Adipocyte (in vitro differentiated cells): Measurements from ENCODE around the gene PRELP.
"Not testable (repeated sequence)": the region's sequence is repeated elsewhere in the genome, so short reads cannot be mapped to it uniquely, and the experiment has no call there.

Source experiments
- DNase-seq: peaks from one replicate; pipeline ENCODE4 v3.0.0-alpha.2; 2015; ENCODE audit warnings: low read depth
- H3K27me3 ChIP-seq: replicated peaks from 2 replicates; pipeline ENCODE4 v1.7.0; 2013; ENCODE audit warnings: mild to moderate bottlenecking, low read length, moderate library complexity; ENCODE audit not compliant: control insufficient read depth, insufficient read depth
- H3K36me3 ChIP-seq: 2 replicates; pipeline ENCODE4 v1.7.0; 2013; ENCODE audit warnings: low read length, mild to moderate bottlenecking, moderate library complexity; ENCODE audit not compliant: control insufficient read depth, insufficient read depth, severe bottlenecking
- H3K4me1 ChIP-seq: 2 replicates; pipeline ENCODE4 v1.7.0; 2013; ENCODE audit warnings: mild to moderate bottlenecking, low read length, moderate library complexity; ENCODE audit not compliant: control insufficient read depth, insufficient read depth
- H3K4me3 ChIP-seq: 2 replicates; pipeline ENCODE4 v1.7.0; 2013; ENCODE audit warnings: mild to moderate bottlenecking, low read length, moderate library complexity
- H3K9ac ChIP-seq: 2 replicates; pipeline ENCODE4 v1.7.0; 2013; ENCODE audit warnings: mild to moderate bottlenecking, low read length, moderate library complexity
- H3K9me3 ChIP-seq: 2 replicates; pipeline ENCODE4 v1.7.0; 2013; ENCODE audit warnings: mild to moderate bottlenecking, low read length, moderate library complexity; ENCODE audit not compliant: control insufficient read depth

The PRELP gene

GRCh38 chr1:203443296-203443695 lies 32.3 kb upstream of the PRELP start:
- Histone ChIP-seq H3K4me3 (no peak overlapping the region), H3K27me3 (no peaks in the 10 kb centered on the region), H3K9me3 (peaks cover 8% of the 10 kb centered on the region), H3K36me3 (no peaks in the 10 kb centered on the region), H3K9ac (no peak overlapping the region), H3K4me1 (peaks cover 47% of the 10 kb centered on the region)
- no peak for DNase-seq

GRCh38 chr1:203444171-203444576 lies 31.4 kb upstream of the PRELP start:
- no peaks in the 10 kb centered on the region for H3K36me3 ChIP-seq
- no peak for DNase-seq
- H3K27me3 ChIP-seq: no peaks in the 10 kb centered on the region
- peaks cover 56% of the 10 kb centered on the region for H3K4me1 ChIP-seq
- H3K9ac ChIP-seq: no peak overlapping the region
- H3K9me3 ChIP-seq: peaks cover 8% of the 10 kb centered on the region
- no peak overlapping the region for H3K4me3 ChIP-seq

- H3K27me3 ChIP-seq: no peaks in the 10 kb centered on the region
Measured at GRCh38 chr1:203447151-203447550, 28.5 kb upstream of the PRELP start.

GRCh38 chr1:203447598-203447997 lies 28.0 kb upstream of the PRELP start:
- not testable (repeated sequence) for H3K9ac ChIP-seq, H3K4me3 ChIP-seq, H3K27me3 ChIP-seq, H3K9me3 ChIP-seq, H3K36me3 ChIP-seq, DNase-seq
- H3K4me1 ChIP-seq: peaks cover 60% of the 10 kb centered on the region

More at GRCh38 chr1:203447151-203447550, 28.5 kb upstream of the PRELP start:
- Histone ChIP-seq H3K9me3 (peaks cover 8% of the 10 kb centered on the region), H3K36me3 (no peaks in the 10 kb centered on the region), H3K4me3 (no peak overlapping the region), H3K9ac (no peak overlapping the region), H3K4me1 (peaks cover 60% of the 10 kb centered on the region)
- DNase-seq: no peak

- peaks cover 8% of the 10 kb centered on the region for H3K9me3 ChIP-seq
- peak overlapping the region; percentile 74 for H3K9ac ChIP-seq
- peak; percentile 85 for DNase-seq
- no peaks in the 10 kb centered on the region for H3K27me3 ChIP-seq
- peak overlapping the region; percentile 49 for H3K4me3 ChIP-seq
- peaks cover 50% of the 10 kb centered on the region for H3K4me1 ChIP-seq
- no peaks in the 10 kb centered on the region for H3K36me3 ChIP-seq
Measured at GRCh38 chr1:203448521-203449061, 27.0 kb upstream of the PRELP start.

- no peak overlapping the region for H3K9ac ChIP-seq
- H3K36me3 ChIP-seq: no peaks in the 10 kb centered on the region
- H3K4me3 ChIP-seq: no peak overlapping the region
- no peaks in the 10 kb centered on the region for H3K27me3 ChIP-seq
- DNase-seq: peak; percentile 34
- H3K9me3 ChIP-seq: peaks cover 7% of the 10 kb centered on the region
- H3K4me1 ChIP-seq: peaks cover 44% of the 10 kb centered on the region
Measured at GRCh38 chr1:203450001-203450400, 25.6 kb upstream of the PRELP start.

GRCh38 chr1:203450479-203451149 lies 25.0 kb upstream of the PRELP start:
- H3K9me3 ChIP-seq: peaks cover 1% of the 10 kb centered on the region
- no peak overlapping the region for H3K9ac ChIP-seq
- H3K36me3 ChIP-seq: no peaks in the 10 kb centered on the region
- no peak for DNase-seq
- H3K4me1 ChIP-seq: peaks cover 44% of the 10 kb centered on the region
- H3K4me3 ChIP-seq: no peak overlapping the region
- no peaks in the 10 kb centered on the region for H3K27me3 ChIP-seq

GRCh38 chr1:203451836-203452784 lies 23.5 kb upstream of the PRELP start:
- no peaks in the 10 kb centered on the region for H3K27me3 ChIP-seq
- no peak overlapping the region for H3K4me3 ChIP-seq
- H3K9me3 ChIP-seq: no peaks in the 10 kb centered on the region
- H3K9ac ChIP-seq: no peak overlapping the region
- DNase-seq: no peak
- no peaks in the 10 kb centered on the region for H3K36me3 ChIP-seq
- peaks cover 44% of the 10 kb centered on the region for H3K4me1 ChIP-seq

- no peak for DNase-seq
- H3K36me3 ChIP-seq: no peaks in the 10 kb centered on the region
- no peaks in the 10 kb centered on the region for H3K27me3 ChIP-seq
- peaks cover 41% of the 10 kb centered on the region for H3K4me1 ChIP-seq
- no peak overlapping the region for H3K4me3 ChIP-seq
- no peak overlapping the region for H3K9ac ChIP-seq
- H3K9me3 ChIP-seq: no peaks in the 10 kb centered on the region
Measured at GRCh38 chr1:203453016-203453415, 22.6 kb upstream of the PRELP start.

- no peak for DNase-seq
- Histone ChIP-seq H3K36me3 (no peaks in the 10 kb centered on the region), H3K4me1 (peaks cover 35% of the 10 kb centered on the region), H3K9me3 (no peaks in the 10 kb centered on the region), H3K4me3 (no peak overlapping the region), H3K9ac (no peak overlapping the region), H3K27me3 (no peaks in the 10 kb centered on the region)
Measured at GRCh38 chr1:203453616-203454015, 22.0 kb upstream of the PRELP start.

- H3K9me3 ChIP-seq: no peaks in the 10 kb centered on the region
- no peak overlapping the region for H3K4me3 ChIP-seq
- H3K27me3 ChIP-seq: no peaks in the 10 kb centered on the region
- no peaks in the 10 kb centered on the region for H3K36me3 ChIP-seq
- DNase-seq: no peak
- peaks cover 21% of the 10 kb centered on the region for H3K4me1 ChIP-seq
- H3K9ac ChIP-seq: no peak overlapping the region
Measured at GRCh38 chr1:203454986-203455471, 20.6 kb upstream of the PRELP start.
